GM08714 (cell line): ENCODE data around the gene VAT1L.

Experiments
- H3K4me3 ChIP-seq: fragments of 200-500 bp; sonication (Bioruptor generic); 2 replicates; pipeline ENCODE4 v1.5.1; 2014; ENCODE audit warnings: mild to moderate bottlenecking, low read length, inconsistent platforms
- ZNF274 ChIP-seq: IDR thresholded peaks from 2 replicates; pipeline ENCODE4 v1.6.1; 2012; ENCODE audit warnings: mild to moderate bottlenecking, low read depth, low read length

Gene VAT1L

DNA sequence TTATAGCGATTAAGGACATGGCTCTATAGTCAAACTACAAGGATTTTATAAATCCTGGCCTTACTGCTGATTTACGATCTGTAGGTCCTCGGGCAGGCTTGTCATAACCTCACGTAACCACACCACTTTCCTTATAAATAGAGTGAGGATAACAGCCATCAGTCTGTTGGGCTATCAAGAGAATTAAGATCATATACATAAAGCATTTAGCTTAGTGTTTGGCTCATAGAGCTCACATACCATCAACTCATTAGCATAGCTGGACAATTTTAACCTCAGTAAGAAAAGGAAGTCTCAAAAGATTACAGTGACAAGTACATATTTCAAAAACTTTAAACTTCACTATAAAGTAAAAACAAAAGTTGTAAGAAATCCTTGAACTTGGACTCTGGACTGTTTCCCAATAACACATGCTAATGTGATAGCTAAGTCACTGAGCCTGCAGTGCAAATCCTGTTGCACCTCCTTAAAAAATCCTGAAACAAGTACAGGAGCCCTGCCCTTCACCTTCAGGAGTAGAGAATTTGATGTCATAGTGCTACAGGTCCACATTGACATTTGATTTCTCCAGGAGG is 213.2 kb downstream of the VAT1L start:
- TF ChIP-seq ZNF274: no peak
- no peak overlapping the region for H3K4me3 ChIP-seq

DNA sequence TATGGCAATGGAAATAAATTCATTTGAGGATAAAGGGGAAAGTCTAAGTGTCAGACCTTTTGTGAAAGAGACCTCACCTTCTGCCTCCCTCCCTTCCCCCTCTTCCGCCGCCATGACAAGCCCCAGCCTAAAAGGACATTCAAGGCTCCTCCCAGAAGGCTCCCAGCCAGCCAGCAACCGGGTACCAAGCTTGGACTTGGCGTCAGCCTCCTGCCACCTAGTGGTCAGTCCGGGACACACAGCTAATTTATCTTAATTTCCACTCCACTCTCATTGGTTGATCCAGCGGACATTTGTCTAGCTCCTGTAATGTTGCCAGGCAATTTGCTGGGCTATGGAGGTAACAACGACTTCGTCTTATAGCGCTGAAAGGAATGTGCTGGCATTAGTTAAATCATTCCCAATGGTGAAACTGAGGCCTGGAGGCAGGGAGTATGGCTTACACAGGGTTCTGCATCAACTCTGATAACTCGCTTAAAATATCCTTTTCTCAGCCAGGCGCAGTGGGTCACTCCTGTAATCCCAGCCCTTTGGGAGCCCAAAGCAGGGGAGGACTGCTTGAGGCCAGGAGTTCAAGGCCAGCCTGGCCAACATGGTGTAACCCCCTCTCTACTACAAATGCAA is 214.7 kb downstream of the VAT1L start:
- H3K4me3 ChIP-seq: no peak overlapping the region
- no peak for TF ChIP-seq ZNF274

DNA sequence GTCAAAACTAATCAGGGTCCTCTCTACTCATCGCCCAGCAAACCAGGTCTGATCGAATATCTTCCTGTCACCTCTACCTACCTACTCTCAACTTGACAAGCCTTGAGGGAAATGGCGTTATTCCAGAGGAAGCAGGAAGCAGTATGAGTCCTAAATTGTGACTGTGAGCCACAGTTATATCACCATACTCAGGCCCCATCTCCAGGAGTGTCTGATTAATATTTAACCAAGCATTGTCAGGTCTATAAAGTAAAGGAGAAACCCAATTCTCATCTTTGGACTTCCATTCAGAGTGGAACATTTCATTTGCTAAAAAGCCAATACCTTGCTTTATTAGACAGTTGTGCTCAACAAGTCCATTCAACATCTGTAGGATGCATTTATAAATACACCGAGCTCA is 216.2 kb downstream of the VAT1L start:
- H3K4me3 ChIP-seq: no peak overlapping the region
- no peak for TF ChIP-seq ZNF274

DNA sequence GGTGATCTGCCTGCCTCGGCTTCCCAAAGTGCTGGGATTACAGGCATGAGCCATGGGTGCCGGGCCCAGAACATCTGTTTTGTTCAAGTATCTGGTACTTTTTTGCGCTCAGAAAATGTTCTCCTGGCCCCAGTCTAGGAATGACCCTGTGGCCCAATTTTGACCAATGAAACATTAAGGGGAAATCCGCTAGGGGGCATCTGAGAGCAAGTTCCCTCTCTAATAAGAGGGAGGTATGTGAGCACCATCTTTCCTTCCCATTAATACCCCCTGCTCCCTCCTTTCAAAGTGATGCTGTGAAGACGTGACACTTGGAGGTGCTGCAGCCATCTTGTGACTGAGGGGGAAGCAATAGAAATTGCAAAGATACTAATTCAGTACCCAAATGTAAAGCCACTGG is 217.5 kb downstream of the VAT1L start:
- TF ChIP-seq ZNF274: no peak
- no peak overlapping the region for H3K4me3 ChIP-seq

DNA sequence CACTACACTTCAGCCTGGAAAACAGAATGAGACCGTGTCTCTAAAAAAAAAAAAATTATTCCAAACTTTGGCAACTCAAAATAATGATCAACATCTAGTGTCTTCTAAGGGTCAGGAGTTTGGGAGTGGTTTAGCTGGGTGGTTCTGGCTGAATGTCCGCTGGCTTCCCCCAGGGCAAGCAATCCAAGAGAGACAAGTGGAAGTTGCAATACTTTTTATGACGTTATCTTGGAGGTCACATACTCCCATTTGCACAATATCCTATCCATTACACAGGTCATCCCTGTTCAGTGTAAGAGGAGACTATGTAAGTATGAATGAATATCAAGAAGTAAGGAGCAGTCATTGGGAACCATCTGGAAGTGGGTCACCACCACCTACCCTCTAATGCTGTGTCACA is 218.8 kb downstream of the VAT1L start:
- TF ChIP-seq ZNF274: no peak

DNA sequence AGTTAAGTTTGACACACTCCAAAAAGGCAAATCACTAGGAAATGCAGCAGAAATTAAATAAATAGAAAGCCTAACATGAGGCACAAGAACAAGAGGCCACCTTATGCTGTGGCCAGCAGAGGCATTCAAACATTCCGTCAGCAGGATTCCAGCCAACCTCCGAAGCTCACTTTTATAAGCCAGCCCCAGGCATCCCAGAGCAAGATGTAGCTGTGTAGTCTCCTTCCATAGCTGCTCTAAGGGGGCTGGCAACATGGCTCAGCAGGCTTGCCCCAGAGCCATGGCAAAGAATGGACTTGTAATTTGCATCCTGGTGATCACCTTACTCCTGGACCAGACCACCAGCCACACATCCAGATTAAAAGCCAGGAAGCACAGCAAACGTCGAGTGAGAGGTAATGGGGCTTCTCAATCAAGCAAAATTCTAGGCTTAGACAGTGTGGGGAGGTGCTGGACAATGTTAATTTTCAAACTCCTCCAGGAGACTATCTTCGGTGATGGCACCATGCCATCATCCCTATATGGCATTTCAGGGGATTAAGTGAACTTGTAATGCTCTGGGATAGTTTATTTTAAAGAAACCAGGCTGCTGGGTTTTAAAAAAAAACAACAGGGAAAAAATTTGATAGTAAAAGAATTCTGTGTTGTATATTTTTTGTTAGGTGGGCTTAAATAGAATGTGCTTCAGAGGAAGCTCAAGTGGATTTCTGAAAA is 234.1 kb downstream of the VAT1L start, which contains the start of gene CLEC3A:
Gene CLEC3A (plus strand): TSS at position 202 of the 714 bp plus-strand sequence. CDS start 79 bp downstream, at position 281.
- H3K4me3 ChIP-seq: no peak within 1 kb of the TSS
- no peak for TF ChIP-seq ZNF274

More for the DNA sequence above, 218.8 kb downstream of the VAT1L start:
- no peak overlapping the region for H3K4me3 ChIP-seq

GRCh38 chr16:78024159-78024558 is 235.8 kb downstream of the VAT1L start:
- TF ChIP-seq ZNF274: no peak
- no peak overlapping the region for H3K4me3 ChIP-seq

DNA sequence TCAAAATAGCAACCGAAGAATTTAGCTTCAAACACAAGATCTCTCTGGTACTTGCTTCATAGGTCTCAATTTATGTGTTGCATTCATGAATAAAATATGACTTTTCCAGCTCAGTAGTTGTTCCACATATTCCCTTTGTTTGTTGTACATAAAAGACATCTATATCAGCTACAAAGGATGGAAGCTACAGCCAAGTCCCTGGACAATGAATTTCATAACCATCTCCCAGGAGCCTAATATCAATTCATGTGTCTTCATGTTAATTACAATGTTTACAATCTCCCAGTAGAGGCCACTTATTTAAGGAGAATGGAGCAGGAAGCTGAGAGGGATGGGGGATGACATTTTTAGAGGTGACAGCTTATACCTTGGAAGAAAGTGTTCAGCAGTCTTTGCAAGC is 237.3 kb downstream of the VAT1L start:
- no peak overlapping the region for H3K4me3 ChIP-seq
- TF ChIP-seq ZNF274: no peak

- no peak overlapping the region for H3K4me3 ChIP-seq
- no peak for TF ChIP-seq ZNF274
These were observed 239.7 kb downstream of the VAT1L start for GRCh38 chr16:78028018-78028417.
